Measurements from ENCODE around the gene AP4M1. TPM values are rescaled to one million over a fixed set of nuclear protein-coding genes. Genes with fewer than 3 reads are reported as not detected.

The AP4M1 gene
- total and polyA plus RNA-seq, 10 of the 15 experiments (the other 5 are each of a cell fraction or from before 2014, with no cell fraction given) = 0.77 to 16.1 (median 13.0) TPM

DNA sequence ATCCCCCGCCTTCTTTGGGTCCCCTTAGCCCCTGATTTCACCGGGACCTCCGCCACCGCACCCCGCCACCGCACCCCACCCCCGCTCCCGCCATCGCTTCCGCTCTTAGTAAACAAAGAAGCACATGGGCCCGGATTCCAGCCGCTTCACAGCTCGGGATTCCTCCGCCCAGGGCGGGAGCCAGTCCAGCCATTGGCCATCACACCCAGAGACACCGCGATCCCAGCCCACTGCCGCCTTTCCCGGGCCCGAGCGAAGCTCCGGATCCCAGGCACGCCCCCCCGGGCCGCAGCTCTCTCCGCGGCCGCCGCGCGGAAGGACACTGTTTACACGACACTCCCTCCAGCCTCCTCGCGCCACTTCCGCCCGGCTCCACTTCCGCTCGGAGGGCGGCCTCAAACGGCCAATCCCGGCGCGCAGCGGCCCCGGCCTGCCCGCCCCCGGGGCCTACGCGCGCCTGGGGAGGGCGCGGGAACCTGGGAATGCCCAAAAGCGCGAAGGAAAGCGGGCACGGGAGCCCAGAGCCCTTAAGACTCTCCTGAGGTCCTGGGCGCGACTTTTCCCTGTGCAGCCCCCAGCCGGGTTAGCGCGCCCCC is 925 bp upstream of the AP4M1 start (continued):
- TF ChIP-seq, protein P1, sequence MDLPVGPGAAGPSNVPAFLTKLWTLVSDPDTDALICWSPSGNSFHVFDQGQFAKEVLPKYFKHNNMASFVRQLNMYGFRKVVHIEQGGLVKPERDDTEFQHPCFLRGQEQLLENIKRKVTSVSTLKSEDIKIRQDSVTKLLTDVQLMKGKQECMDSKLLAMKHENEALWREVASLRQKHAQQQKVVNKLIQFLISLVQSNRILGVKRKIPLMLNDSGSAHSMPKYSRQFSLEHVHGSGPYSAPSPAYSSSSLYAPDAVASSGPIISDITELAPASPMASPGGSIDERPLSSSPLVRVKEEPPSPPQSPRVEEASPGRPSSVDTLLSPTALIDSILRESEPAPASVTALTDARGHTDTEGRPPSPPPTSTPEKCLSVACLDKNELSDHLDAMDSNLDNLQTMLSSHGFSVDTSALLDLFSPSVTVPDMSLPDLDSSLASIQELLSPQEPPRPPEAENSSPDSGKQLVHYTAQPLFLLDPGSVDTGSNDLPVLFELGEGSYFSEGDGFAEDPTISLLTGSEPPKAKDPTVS (IDR thresholded peaks at IDR 0.05; ENCODE audit: low read depth, low read length) = no peak; the same call in 1 of the 2 replicates
- TF ChIP-seq, protein P2, sequence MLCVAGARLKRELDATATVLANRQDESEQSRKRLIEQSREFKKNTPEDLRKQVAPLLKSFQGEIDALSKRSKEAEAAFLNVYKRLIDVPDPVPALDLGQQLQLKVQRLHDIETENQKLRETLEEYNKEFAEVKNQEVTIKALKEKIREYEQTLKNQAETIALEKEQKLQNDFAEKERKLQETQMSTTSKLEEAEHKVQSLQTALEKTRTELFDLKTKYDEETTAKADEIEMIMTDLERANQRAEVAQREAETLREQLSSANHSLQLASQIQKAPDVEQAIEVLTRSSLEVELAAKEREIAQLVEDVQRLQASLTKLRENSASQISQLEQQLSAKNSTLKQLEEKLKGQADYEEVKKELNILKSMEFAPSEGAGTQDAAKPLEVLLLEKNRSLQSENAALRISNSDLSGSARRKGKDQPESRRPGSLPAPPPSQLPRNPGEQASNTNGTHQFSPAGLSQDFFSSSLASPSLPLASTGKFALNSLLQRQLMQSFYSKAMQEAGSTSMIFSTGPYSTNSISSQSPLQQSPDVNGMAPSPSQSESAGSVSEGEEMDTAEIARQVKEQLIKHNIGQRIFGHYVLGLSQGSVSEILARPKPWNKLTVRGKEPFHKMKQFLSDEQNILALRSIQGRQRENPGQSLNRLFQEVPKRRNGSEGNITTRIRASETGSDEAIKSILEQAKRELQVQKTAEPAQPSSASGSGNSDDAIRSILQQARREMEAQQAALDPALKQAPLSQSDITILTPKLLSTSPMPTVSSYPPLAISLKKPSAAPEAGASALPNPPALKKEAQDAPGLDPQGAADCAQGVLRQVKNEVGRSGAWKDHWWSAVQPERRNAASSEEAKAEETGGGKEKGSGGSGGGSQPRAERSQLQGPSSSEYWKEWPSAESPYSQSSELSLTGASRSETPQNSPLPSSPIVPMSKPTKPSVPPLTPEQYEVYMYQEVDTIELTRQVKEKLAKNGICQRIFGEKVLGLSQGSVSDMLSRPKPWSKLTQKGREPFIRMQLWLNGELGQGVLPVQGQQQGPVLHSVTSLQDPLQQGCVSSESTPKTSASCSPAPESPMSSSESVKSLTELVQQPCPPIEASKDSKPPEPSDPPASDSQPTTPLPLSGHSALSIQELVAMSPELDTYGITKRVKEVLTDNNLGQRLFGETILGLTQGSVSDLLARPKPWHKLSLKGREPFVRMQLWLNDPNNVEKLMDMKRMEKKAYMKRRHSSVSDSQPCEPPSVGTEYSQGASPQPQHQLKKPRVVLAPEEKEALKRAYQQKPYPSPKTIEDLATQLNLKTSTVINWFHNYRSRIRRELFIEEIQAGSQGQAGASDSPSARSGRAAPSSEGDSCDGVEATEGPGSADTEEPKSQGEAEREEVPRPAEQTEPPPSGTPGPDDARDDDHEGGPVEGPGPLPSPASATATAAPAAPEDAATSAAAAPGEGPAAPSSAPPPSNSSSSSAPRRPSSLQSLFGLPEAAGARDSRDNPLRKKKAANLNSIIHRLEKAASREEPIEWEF (IDR thresholded peaks at IDR 0.05; ENCODE audit: insufficient replicate concordance, low read depth, low read length) = no peak
- TF ChIP-seq NFYB (IDR thresholded peaks at IDR 0.05; ENCODE audit: insufficient read depth, low read depth, low read length) = peak; percentile 84
- TF ChIP-seq RELA (IDR thresholded peaks at IDR 0.05; ENCODE audit: borderline replicate concordance, partially characterized antibody) = peak; percentile 82
- TF ChIP-seq, protein P3, sequence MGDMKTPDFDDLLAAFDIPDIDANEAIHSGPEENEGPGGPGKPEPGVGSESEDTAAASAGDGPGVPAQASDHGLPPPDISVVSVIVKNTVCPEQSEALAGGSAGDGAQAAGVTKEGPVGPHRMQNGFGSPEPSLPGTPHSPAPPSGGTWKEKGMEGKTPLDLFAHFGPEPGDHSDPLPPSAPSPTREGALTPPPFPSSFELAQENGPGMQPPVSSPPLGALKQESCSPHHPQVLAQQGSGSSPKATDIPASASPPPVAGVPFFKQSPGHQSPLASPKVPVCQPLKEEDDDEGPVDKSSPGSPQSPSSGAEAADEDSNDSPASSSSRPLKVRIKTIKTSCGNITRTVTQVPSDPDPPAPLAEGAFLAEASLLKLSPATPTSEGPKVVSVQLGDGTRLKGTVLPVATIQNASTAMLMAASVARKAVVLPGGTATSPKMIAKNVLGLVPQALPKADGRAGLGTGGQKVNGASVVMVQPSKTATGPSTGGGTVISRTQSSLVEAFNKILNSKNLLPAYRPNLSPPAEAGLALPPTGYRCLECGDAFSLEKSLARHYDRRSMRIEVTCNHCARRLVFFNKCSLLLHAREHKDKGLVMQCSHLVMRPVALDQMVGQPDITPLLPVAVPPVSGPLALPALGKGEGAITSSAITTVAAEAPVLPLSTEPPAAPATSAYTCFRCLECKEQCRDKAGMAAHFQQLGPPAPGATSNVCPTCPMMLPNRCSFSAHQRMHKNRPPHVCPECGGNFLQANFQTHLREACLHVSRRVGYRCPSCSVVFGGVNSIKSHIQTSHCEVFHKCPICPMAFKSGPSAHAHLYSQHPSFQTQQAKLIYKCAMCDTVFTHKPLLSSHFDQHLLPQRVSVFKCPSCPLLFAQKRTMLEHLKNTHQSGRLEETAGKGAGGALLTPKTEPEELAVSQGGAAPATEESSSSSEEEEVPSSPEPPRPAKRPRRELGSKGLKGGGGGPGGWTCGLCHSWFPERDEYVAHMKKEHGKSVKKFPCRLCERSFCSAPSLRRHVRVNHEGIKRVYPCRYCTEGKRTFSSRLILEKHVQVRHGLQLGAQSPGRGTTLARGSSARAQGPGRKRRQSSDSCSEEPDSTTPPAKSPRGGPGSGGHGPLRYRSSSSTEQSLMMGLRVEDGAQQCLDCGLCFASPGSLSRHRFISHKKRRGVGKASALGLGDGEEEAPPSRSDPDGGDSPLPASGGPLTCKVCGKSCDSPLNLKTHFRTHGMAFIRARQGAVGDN (IDR thresholded peaks at IDR 0.05) = no peak
- TF ChIP-seq, protein P4, sequence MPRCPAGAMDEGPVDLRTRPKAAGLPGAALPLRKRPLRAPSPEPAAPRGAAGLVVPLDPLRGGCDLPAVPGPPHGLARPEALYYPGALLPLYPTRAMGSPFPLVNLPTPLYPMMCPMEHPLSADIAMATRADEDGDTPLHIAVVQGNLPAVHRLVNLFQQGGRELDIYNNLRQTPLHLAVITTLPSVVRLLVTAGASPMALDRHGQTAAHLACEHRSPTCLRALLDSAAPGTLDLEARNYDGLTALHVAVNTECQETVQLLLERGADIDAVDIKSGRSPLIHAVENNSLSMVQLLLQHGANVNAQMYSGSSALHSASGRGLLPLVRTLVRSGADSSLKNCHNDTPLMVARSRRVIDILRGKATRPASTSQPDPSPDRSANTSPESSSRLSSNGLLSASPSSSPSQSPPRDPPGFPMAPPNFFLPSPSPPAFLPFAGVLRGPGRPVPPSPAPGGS (IDR thresholded peaks at IDR 0.05; ENCODE audit: borderline replicate concordance, insufficient read depth, low read depth, low read length, poor library complexity, severe bottlenecking) = peak; percentile 70
- peak; percentile 81; the same call in 1 of the 2 replicates for TF ChIP-seq SPI1 (IDR thresholded peaks at IDR 0.05; ENCODE audit: borderline replicate concordance, insufficient read depth, low read depth, low read length)
- TF ChIP-seq, protein P5, sequence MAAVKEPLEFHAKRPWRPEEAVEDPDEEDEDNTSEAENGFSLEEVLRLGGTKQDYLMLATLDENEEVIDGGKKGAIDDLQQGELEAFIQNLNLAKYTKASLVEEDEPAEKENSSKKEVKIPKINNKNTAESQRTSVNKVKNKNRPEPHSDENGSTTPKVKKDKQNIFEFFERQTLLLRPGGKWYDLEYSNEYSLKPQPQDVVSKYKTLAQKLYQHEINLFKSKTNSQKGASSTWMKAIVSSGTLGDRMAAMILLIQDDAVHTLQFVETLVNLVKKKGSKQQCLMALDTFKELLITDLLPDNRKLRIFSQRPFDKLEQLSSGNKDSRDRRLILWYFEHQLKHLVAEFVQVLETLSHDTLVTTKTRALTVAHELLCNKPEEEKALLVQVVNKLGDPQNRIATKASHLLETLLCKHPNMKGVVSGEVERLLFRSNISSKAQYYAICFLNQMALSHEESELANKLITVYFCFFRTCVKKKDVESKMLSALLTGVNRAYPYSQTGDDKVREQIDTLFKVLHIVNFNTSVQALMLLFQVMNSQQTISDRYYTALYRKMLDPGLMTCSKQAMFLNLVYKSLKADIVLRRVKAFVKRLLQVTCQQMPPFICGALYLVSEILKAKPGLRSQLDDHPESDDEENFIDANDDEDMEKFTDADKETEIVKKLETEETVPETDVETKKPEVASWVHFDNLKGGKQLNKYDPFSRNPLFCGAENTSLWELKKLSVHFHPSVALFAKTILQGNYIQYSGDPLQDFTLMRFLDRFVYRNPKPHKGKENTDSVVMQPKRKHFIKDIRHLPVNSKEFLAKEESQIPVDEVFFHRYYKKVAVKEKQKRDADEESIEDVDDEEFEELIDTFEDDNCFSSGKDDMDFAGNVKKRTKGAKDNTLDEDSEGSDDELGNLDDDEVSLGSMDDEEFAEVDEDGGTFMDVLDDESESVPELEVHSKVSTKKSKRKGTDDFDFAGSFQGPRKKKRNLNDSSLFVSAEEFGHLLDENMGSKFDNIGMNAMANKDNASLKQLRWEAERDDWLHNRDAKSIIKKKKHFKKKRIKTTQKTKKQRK (IDR thresholded peaks at IDR 0.05; ENCODE audit: low read depth, low read length) = no peak
- no peak for TF ChIP-seq ZNF217 (IDR thresholded peaks at IDR 0.05)
- TF ChIP-seq TBL1XR1 (IDR thresholded peaks at IDR 0.05; ENCODE audit: low read depth, low read length) = 0 out of 2 replicates have a peak, but pooled peaks have one; percentile 53
